HepG2 (cell line): ENCODE data around the gene JSRP1. TPM values are rescaled to one million over a fixed set of nuclear protein-coding genes. Genes with fewer than 3 reads are reported as not detected.

ENCODE experiments used
- ATAC-seq: fragments of 200-7000 bp; cut with Tn5 transposase; 3 replicates; pipeline ENCODE4 v1.9.1; 2020; ENCODE audit warnings: mild to moderate bottlenecking, moderate library complexity
- BruUV-seq: library from RNA; stranded (reverse); fragments of 400-500 nt; replicated peaks from 2 replicates; lab custom pipeline; 2021; lab: Mats Ljungman, UMichigan
- CTCF ChIA-PET: fragments of 300-600 bp; formaldehyde crosslinking; extraction: SDS; loops from one replicate; lab custom pipeline; 2021; ENCODE audit warnings: low total read pairs, inconsistent platforms, low intra/inter-chr PET ratio; lab: Yijun Ruan, JAX
- POLR2A ChIA-PET: fragments of 350-600 bp; sonication (Branson Sonifier 250); formaldehyde crosslinking; loops from one replicate; lab custom pipeline; 2020; ENCODE audit warnings: antibody characterized with exemption, inconsistent platforms; lab: Yijun Ruan, JAX
- DNase-seq: peaks from one replicate; pipeline ENCODE4 v3.0.0-alpha.2; 2015; ENCODE audit warnings: low spot score
- FAIRE-seq: peaks from 3 replicates; lab custom pipeline; 2011; peaks lifted over from hg19 to GRCh38; lab: Jason Lieb, UNC
- H2AFZ ChIP-seq: one replicate; pipeline ENCODE4 v1.6.1; 2011; ENCODE audit warnings: low read length, inconsistent platforms
- H3K27ac ChIP-seq: fragments of 300-600 bp; 3 replicates; pipeline ENCODE4 v1.8.0; 2011; ENCODE audit warnings: mixed run types, mild to moderate bottlenecking, mixed read lengths, low read length, inconsistent platforms; ENCODE audit not compliant: insufficient read depth; ENCODE audit errors: extremely low read length
- H3K27me3 ChIP-seq, 2 experiments: fragments of 200-600 bp in 1 of 2; 2 replicates in 1 of 2; 3 replicates in 1 of 2; pipeline versions ENCODE4 v1.6.0 to v1.8.0; 2011; ENCODE audit warnings: low read length in 2 of 2, mild to moderate bottlenecking in 2 of 2, moderate library complexity in 2 of 2, inconsistent platforms in 1 of 2; ENCODE audit not compliant: insufficient read depth in 2 of 2, control insufficient read depth in 1 of 2
- H3K36me3 ChIP-seq, 2 experiments: fragments of 200-600 bp in 1 of 2; replicated peaks in 1 of 2; 2 replicates in 1 of 2; 3 replicates in 1 of 2; pipeline versions ENCODE4 v1.5.1 to v1.8.0; 2011; ENCODE audit warnings: low read length in 2 of 2, inconsistent platforms in 1 of 2; ENCODE audit not compliant: insufficient read depth in 2 of 2, control insufficient read depth in 1 of 2
- H3K4me1 ChIP-seq: 2 replicates; pipeline ENCODE4 v1.5.1; 2012; ENCODE audit warnings: low read length, inconsistent platforms; ENCODE audit not compliant: insufficient read depth
- H3K4me2 ChIP-seq: 2 replicates; pipeline ENCODE4 v1.6.0; 2011; ENCODE audit warnings: low read depth, low read length, inconsistent platforms
- H3K4me3 ChIP-seq, 3 experiments: fragments of 200-600 bp in 1 of 3; sonication (generic), shearing (Covaris generic) in 1 of 3; replicated peaks in 1 of 3; 2 replicates each; pipeline ENCODE4 v1.5.1; 2011 to 2016; ENCODE audit warnings: low read length in 3 of 3, inconsistent platforms in 2 of 3, low read depth in 2 of 3, mild to moderate bottlenecking in 2 of 3, control low read depth in 1 of 3, mixed read lengths in 1 of 3; ENCODE audit not compliant: insufficient read depth in 1 of 3
- H3K79me2 ChIP-seq: one replicate; pipeline ENCODE4 v1.6.1; 2011; ENCODE audit warnings: low read length, inconsistent platforms; ENCODE audit not compliant: insufficient read depth
- H3K9ac ChIP-seq: 2 replicates; pipeline ENCODE4 v1.6.0; 2011; ENCODE audit warnings: mild to moderate bottlenecking, low read depth, low read length, inconsistent platforms; ENCODE audit not compliant: insufficient read depth
- H3K9me3 ChIP-seq: 2 replicates; pipeline ENCODE4 v1.5.1; 2012; ENCODE audit warnings: mild to moderate bottlenecking, low read length
- H4K20me1 ChIP-seq: 2 replicates; pipeline ENCODE4 v1.6.0; 2011; ENCODE audit warnings: inconsistent platforms, mild to moderate bottlenecking, low read length, moderate library complexity; ENCODE audit not compliant: insufficient read depth
- KAT8 ChIP-seq: IDR thresholded peaks from 2 replicates; pipeline ENCODE4 v1.6.1; 2016; ENCODE audit warnings: missing genetic modification reagents, missing compliant biosample characterization
- RFX1 ChIP-seq: fragments of 450-650 bp; IDR thresholded peaks from 2 replicates; pipeline ENCODE4 v1.6.1; 2017
- SATB2 ChIP-seq: sonication (generic); formaldehyde crosslinking; IDR thresholded peaks from 2 replicates; pipeline ENCODE4 v1.5.0; 2020; ENCODE audit warnings: missing genetic modification reagents
- SSRP1 ChIP-seq: IDR thresholded peaks from 2 replicates; pipeline ENCODE4 v1.6.1; 2016; ENCODE audit warnings: control low read depth
- TCF7L2 ChIP-seq: IDR thresholded peaks from 2 replicates; pipeline ENCODE4 v1.6.1; 2011; ENCODE audit warnings: mild to moderate bottlenecking, low read depth, low read length, moderate library complexity
- ZNF430 ChIP-seq: sonication (generic); formaldehyde crosslinking; IDR thresholded peaks from 2 replicates; pipeline ENCODE4 v1.9.0; 2021; ENCODE audit warnings: mild to moderate bottlenecking, missing genetic modification reagents
- ZNF556 ChIP-seq: sonication (generic); formaldehyde crosslinking; IDR thresholded peaks from 2 replicates; pipeline ENCODE4 v1.4.0; 2020; ENCODE audit warnings: mild to moderate bottlenecking, missing genetic modification reagents, borderline replicate concordance
- ZNF572 ChIP-seq: sonication (generic); formaldehyde crosslinking; IDR thresholded peaks from 2 replicates; pipeline ENCODE4 v1.5.1; 2020; ENCODE audit warnings: mild to moderate bottlenecking, missing genetic modification reagents
- ZNF615 ChIP-seq: sonication (generic); formaldehyde crosslinking; IDR thresholded peaks from 2 replicates; pipeline ENCODE4 v1.5.0; 2020; ENCODE audit warnings: mild to moderate bottlenecking, missing genetic modification reagents, borderline replicate concordance
- ZNF816 ChIP-seq: sonication (generic); formaldehyde crosslinking; IDR thresholded peaks from 2 replicates; pipeline ENCODE4 v1.8.0; 2022; ENCODE audit warnings: missing genetic modification reagents, mild to moderate bottlenecking, borderline replicate concordance
- WGBS: methylation state at CpG from one replicate; pipeline ENCODE4 v1.1.6; 2017; ENCODE audit warnings: low lambda C conversion rate; 5-methylcytosine and 5-hydroxymethylcytosine counted together
- in situ Hi-C: cut with HindIII; loops from 2 replicates; pipeline ENCODE4 v1.10.0; 2017; ENCODE audit warnings: low pct_unique_long_range_greater_than_20kb; ENCODE audit not compliant: extremely low pct_ligation_motif_present
- intact Hi-C: fragments of 100-400 bp; cut with micrococcal nuclease; formaldehyde crosslinking; loops from one replicate; pipeline ENCODE4 v1.10.0; 2022; ENCODE audit not compliant: unreplicated experiment
- polyA plus RNA-seq, 8 experiments: library from polyadenylated mRNA; depleted of rRNA in 3 of 8; stranded (reverse) in 7 of 8; unstranded in 1 of 8; fragments of >200 nt; fragmentation: Illumina TruSeq in 4 of 8; extraction: Trizol in 4 of 8; gene quantifications; 2 replicates each; pipeline versions ENCODE4 v1.2.1 to v1.2.3, GENCODE V29; 2011 to 2016; ENCODE audit warnings: low read depth in 4 of 8, missing spikeins in 1 of 8, mixed read lengths in 1 of 8; ENCODE audit not compliant: insufficient read depth in 1 of 8
- total RNA-seq, 5 experiments: library from RNA; depleted of rRNA; stranded (reverse); fragments of >200 nt; fragmentation: Illumina TruSeq; extraction: Trizol; gene quantifications; 2 replicates each; pipeline ENCODE4 v1.2.3, GENCODE V29; 2016; ENCODE audit warnings: low read depth in 1 of 5
- TF ChIP-seq, protein P1 (sequence below): sonication (generic); formaldehyde crosslinking; IDR thresholded peaks from 2 replicates; pipeline ENCODE4 v1.5.0; 2020; ENCODE audit warnings: mild to moderate bottlenecking, missing genetic modification reagents
- TF ChIP-seq, protein P2 (sequence below): sonication (generic); formaldehyde crosslinking; IDR thresholded peaks from 2 replicates; pipeline ENCODE4 v1.4.0; 2020; ENCODE audit warnings: mild to moderate bottlenecking, missing genetic modification reagents
- TF ChIP-seq, protein P3 (sequence below), 2 experiments: IDR thresholded peaks; 2 replicates each; pipeline ENCODE4 v1.6.1; 2011 to 2012; ENCODE audit warnings: low read length in 2 of 2, borderline replicate concordance in 1 of 2, low read depth in 1 of 2, mild to moderate bottlenecking in 1 of 2, moderate library complexity in 1 of 2

JSRP1 gene
- total and polyA plus RNA-seq, 2 of the 13 experiments (the other 11 are each of a cell fraction or from before 2014, with no cell fraction given): 0.16 to 0.38 TPM

DNA sequence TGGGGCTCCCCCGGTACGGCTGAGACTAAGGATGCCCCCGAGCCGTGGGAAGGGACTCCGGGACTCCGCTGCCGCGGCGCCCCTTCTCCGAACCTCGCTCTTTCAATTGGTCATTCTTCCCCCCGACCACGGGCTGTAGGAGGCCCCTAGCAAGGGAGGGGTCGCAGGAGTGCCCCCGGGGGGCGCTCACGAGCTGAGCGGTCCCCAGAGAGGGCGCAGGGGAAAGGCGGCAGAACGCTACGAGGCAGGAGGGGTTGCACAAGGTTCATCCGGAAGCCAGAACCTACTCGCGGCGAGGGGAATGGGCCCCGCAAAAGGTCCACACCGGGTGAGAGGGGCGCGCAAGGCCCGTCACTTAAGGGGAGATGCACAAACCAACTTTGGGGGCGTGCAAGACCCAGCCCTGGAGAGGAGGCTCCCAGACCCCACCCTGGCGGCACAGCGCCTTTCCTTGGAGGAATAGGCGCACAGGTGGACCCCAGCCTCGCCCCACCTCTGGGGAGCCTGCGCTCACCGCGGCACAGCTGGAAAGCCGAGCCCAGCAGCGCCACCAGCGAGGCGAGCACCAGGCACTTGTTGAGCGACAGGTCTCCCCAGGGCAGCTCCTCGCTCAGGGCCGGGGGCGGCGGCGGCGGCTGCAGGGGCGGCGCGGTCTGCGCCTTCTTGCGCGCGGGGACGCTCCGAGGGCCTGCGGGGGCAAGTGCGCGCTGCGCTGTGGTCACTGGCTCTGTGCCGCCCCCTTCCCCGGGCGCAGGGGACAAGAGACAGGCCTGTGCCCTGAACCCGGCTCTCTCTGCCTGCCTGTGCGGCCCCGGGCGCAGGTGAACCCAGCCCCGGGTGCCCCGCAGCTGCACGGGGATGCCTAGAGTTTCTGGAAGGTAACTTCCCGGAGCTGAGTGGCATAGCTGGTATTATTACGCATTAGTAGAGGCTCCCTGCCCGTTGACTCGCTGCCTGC, 2.8 kb downstream of the JSRP1 start:
- peak overlapping the region; percentile 64 for H3K9ac ChIP-seq
- peaks cover 35% of the 10 kb centered on the region for H3K4me1 ChIP-seq
- no CpG with 5 or more reads among the region's 77 CpGs for WGBS
- no TSS peak for BruUV-seq
- H3K27ac ChIP-seq: no peak overlapping the region
- no peaks in the 10 kb centered on the region for H3K9me3 ChIP-seq
- peak overlapping the region; percentile 41 to 67 (median 49) for H3K4me3 ChIP-seq
- peak; percentile 61 for FAIRE-seq
- in situ Hi-C loops: no loop called here
- intact Hi-C loops: no loop called here
- DNase-seq: peak; percentile 45
- H2AFZ ChIP-seq: no peak overlapping the region
- H3K4me2 ChIP-seq: peak overlapping the region; percentile 85
- ChIA-PET POLR2A (interaction anchor here (1.0 to 2.3 kb wide), 8 partner anchors 10 to 18 kb away, joined by 3 to 9 read pairs (median 4); partner anchors contain the start of gene PLEKHJ1), CTCF (interaction anchor here (1.4 to 1.9 kb wide), 6 partner anchors 9 to 98 kb away, joined by 3 to 12 read pairs (median 5); partner anchors contain the start of genes PLEKHJ1 and SF3A2)
- peak; percentile 65 for ATAC-seq
- peaks cover under 1 to 2% of the 10 kb centered on the region in 2 experiments; a peak in 2 of 5 replicates for H3K27me3 ChIP-seq
- H3K36me3 ChIP-seq: no peaks in the 10 kb centered on the region
- H4K20me1 ChIP-seq: no peaks in the 10 kb centered on the region
- H3K79me2 ChIP-seq: no peaks in the 10 kb centered on the region
- TF ChIP-seq, protein P1, sequence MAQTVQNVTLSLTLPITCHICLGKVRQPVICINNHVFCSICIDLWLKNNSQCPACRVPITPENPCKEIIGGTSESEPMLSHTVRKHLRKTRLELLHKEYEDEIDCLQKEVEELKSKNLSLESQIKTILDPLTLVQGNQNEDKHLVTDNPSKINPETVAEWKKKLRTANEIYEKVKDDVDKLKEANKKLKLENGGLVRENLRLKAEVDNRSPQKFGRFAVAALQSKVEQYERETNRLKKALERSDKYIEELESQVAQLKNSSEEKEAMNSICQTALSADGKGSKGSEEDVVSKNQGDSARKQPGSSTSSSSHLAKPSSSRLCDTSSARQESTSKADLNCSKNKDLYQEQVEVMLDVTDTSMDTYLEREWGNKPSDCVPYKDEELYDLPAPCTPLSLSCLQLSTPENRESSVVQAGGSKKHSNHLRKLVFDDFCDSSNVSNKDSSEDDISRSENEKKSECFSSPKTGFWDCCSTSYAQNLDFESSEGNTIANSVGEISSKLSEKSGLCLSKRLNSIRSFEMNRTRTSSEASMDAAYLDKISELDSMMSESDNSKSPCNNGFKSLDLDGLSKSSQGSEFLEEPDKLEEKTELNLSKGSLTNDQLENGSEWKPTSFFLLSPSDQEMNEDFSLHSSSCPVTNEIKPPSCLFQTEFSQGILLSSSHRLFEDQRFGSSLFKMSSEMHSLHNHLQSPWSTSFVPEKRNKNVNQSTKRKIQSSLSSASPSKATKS (CRISPR knock-in tag): no peak
- no peak for TF ChIP-seq ZNF556 (CRISPR knock-in tag)
- no peak for TF ChIP-seq ZNF816 (CRISPR knock-in tag)
- no peak for TF ChIP-seq ZNF615
- no peak for TF ChIP-seq ZNF572
- no peak for TF ChIP-seq RFX1
- TF ChIP-seq TCF7L2: no peak
- TF ChIP-seq ZNF430 (CRISPR knock-in tag): peak; percentile 63; the same call in 1 of the 2 replicates
- TF ChIP-seq KAT8 (CRISPR knock-in tag): no peak
- TF ChIP-seq, protein P2, sequence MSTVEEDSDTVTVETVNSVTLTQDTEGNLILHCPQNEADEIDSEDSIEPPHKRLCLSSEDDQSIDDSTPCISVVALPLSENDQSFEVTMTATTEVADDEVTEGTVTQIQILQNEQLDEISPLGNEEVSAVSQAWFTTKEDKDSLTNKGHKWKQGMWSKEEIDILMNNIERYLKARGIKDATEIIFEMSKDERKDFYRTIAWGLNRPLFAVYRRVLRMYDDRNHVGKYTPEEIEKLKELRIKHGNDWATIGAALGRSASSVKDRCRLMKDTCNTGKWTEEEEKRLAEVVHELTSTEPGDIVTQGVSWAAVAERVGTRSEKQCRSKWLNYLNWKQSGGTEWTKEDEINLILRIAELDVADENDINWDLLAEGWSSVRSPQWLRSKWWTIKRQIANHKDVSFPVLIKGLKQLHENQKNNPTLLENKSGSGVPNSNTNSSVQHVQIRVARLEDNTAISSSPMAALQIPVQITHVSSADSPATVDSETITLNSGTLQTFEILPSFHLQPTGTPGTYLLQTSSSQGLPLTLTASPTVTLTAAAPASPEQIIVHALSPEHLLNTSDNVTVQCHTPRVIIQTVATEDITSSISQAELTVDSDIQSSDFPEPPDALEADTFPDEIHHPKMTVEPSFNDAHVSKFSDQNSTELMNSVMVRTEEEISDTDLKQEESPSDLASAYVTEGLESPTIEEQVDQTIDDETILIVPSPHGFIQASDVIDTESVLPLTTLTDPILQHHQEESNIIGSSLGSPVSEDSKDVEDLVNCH (CRISPR knock-in tag): no peak
- TF ChIP-seq SATB2: 0 out of 2 replicates have a peak, but pooled peaks have one; percentile 54
- TF ChIP-seq, protein P3, sequence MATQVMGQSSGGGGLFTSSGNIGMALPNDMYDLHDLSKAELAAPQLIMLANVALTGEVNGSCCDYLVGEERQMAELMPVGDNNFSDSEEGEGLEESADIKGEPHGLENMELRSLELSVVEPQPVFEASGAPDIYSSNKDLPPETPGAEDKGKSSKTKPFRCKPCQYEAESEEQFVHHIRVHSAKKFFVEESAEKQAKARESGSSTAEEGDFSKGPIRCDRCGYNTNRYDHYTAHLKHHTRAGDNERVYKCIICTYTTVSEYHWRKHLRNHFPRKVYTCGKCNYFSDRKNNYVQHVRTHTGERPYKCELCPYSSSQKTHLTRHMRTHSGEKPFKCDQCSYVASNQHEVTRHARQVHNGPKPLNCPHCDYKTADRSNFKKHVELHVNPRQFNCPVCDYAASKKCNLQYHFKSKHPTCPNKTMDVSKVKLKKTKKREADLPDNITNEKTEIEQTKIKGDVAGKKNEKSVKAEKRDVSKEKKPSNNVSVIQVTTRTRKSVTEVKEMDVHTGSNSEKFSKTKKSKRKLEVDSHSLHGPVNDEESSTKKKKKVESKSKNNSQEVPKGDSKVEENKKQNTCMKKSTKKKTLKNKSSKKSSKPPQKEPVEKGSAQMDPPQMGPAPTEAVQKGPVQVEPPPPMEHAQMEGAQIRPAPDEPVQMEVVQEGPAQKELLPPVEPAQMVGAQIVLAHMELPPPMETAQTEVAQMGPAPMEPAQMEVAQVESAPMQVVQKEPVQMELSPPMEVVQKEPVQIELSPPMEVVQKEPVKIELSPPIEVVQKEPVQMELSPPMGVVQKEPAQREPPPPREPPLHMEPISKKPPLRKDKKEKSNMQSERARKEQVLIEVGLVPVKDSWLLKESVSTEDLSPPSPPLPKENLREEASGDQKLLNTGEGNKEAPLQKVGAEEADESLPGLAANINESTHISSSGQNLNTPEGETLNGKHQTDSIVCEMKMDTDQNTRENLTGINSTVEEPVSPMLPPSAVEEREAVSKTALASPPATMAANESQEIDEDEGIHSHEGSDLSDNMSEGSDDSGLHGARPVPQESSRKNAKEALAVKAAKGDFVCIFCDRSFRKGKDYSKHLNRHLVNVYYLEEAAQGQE (IDR thresholded peaks at IDR 0.05; ENCODE audit: borderline replicate concordance in 1 of 2, low read depth in 1 of 2, low read length in 2 of 2): no peak
- no peak for TF ChIP-seq SSRP1
